ENCODE data around the gene SLC15A3.

The SLC15A3 gene

GRCh38 chr11:60946601-60947264, 5.2 kb downstream of the SLC15A3 start:
- no peak for DNase-seq

GRCh38 chr11:60945295-60945667, 6.7 kb downstream of the SLC15A3 start:
- DNase-seq = no peak

GRCh38 chr11:60944490-60945294, 7.3 kb downstream of the SLC15A3 start:
- no peak for DNase-seq

- DNase-seq = no peak
Observed at GRCh38 chr11:60942970-60943565, 8.9 kb downstream of the SLC15A3 start.

GRCh38 chr11:60942219-60942618, 9.8 kb downstream of the SLC15A3 start:
- no peak for DNase-seq

GRCh38 chr11:60941371-60942119, 10.4 kb downstream of the SLC15A3 start:
- no peak for DNase-seq

- DNase-seq = no peak
Observed at GRCh38 chr11:60939855-60940254, 12.1 kb downstream of the SLC15A3 start.

- DNase-seq = no peak
Observed at GRCh38 chr11:60939301-60939700, 12.7 kb downstream of the SLC15A3 start.

- no peak for DNase-seq
Observed at GRCh38 chr11:60938500-60938899, 13.5 kb downstream of the SLC15A3 start.

- no peak for DNase-seq
Observed at GRCh38 chr11:60937811-60938210, 14.2 kb downstream of the SLC15A3 start.

- no peak for DNase-seq
Observed at GRCh38 chr11:60937144-60937527, 14.8 kb downstream of the SLC15A3 start.

GRCh38 chr11:60936467-60937143, 15.4 kb downstream of the SLC15A3 start:
- no peak for DNase-seq

GRCh38 chr11:60935676-60936442, 16.1 kb downstream of the SLC15A3 start:
- no peak for DNase-seq

GRCh38 chr11:60934790-60935605, 17.0 kb downstream of the SLC15A3 start:
- no peak for DNase-seq

- no peak for DNase-seq
Observed at GRCh38 chr11:60934124-60934789, 17.7 kb downstream of the SLC15A3 start.

- DNase-seq = no peak
Observed at GRCh38 chr11:60933416-60934123, 18.4 kb downstream of the SLC15A3 start.

- DNase-seq = no peak
Observed at GRCh38 chr11:60932605-60933356, 19.2 kb downstream of the SLC15A3 start.

- DNase-seq = no peak
Observed at GRCh38 chr11:60931917-60932316, 20.1 kb downstream of the SLC15A3 start.

GRCh38 chr11:60930394-60930793, 21.6 kb downstream of the SLC15A3 start:
- no peak for DNase-seq

All from right kidney (tissue), 1 donor.